Osteoblast (primary cell): ENCODE measurements around the gene ADGRB3. TPM values are rescaled to one million over a fixed set of nuclear protein-coding genes. Genes with fewer than 3 reads are reported as not detected.

Experiments used
- DNase-seq: peaks from one replicate; pipeline ENCODE4 v3.0.0; 2011; ENCODE audit warnings: low spot score, mixed read lengths; ENCODE audit not compliant: insufficient read length; ENCODE audit errors: missing footprints
- H2AFZ ChIP-seq: 2 replicates; pipeline ENCODE4 v1.6.0; 2011; ENCODE audit warnings: mild to moderate bottlenecking, low read length
- H3K27ac ChIP-seq: 2 replicates; pipeline ENCODE4 v1.5.1; 2011; ENCODE audit warnings: mild to moderate bottlenecking, low read depth, low read length, moderate library complexity
- H3K27me3 ChIP-seq: 2 replicates; pipeline ENCODE4 v1.6.0; 2012; ENCODE audit warnings: mild to moderate bottlenecking, control low read depth, inconsistent platforms, low read length, moderate library complexity; ENCODE audit not compliant: insufficient read depth
- H3K36me3 ChIP-seq: 2 replicates; pipeline ENCODE4 v1.5.1; 2011; ENCODE audit warnings: mild to moderate bottlenecking, low read length, control low read depth, moderate library complexity; ENCODE audit not compliant: insufficient read depth
- H3K4me1 ChIP-seq: 2 replicates; pipeline ENCODE4 v1.5.1; 2011; ENCODE audit warnings: mild to moderate bottlenecking, low read length, control low read depth, moderate library complexity; ENCODE audit not compliant: insufficient read depth
- H3K4me2 ChIP-seq: 2 replicates; pipeline ENCODE4 v1.6.0; 2011; ENCODE audit warnings: mild to moderate bottlenecking, low read length; ENCODE audit not compliant: insufficient read depth
- H3K4me3 ChIP-seq: fragments of 200-600 bp; sonication (generic); 3 replicates; pipeline ENCODE4 v1.5.1; 2012; ENCODE audit warnings: mild to moderate bottlenecking, low read length, inconsistent platforms; ENCODE audit not compliant: insufficient read depth
- H3K79me2 ChIP-seq: 2 replicates; pipeline ENCODE4 v1.6.0; 2012; ENCODE audit warnings: mild to moderate bottlenecking, low read length, control low read depth, inconsistent platforms; ENCODE audit not compliant: insufficient read depth
- H3K9me3 ChIP-seq: 2 replicates; pipeline ENCODE4 v1.5.1; 2011; ENCODE audit warnings: low read depth, low read length, control low read depth
- H4K20me1 ChIP-seq: 2 replicates; pipeline ENCODE4 v1.6.0; 2012; ENCODE audit warnings: mild to moderate bottlenecking, low read length, control low read depth; ENCODE audit not compliant: insufficient read depth
- CTCF ChIP-seq: IDR thresholded peaks from 2 replicates; pipeline ENCODE4 v1.5.1; 2011; ENCODE audit warnings: mild to moderate bottlenecking, low read depth, low read length, moderate library complexity; ENCODE audit errors: extremely low read depth
- total RNA-seq: library from RNA; depleted of rRNA; stranded (reverse); fragments of >200 nt; gene quantifications from 2 replicates; pipeline ENCODE4 v1.2.3, GENCODE V29; 2012

ADGRB3 gene
- total RNA-seq, 1 donor = not detected

- Histone ChIP-seq H3K79me2 (no peaks in the 10 kb centered on the region), H3K4me3 (no peak overlapping the region), H3K27me3 (no peaks in the 10 kb centered on the region), H3K27ac (no peak overlapping the region), H3K4me2 (no peak overlapping the region), H3K4me1 (no peaks in the 10 kb centered on the region), H4K20me1 (no peaks in the 10 kb centered on the region), H3K9me3 (no peaks in the 10 kb centered on the region), H2AFZ (no peak overlapping the region), H3K36me3 (no peaks in the 10 kb centered on the region)
- no peak for DNase-seq
- no peak for TF ChIP-seq CTCF
Measured at GRCh38 chr6:69217343-69217742, 582.3 kb downstream of the ADGRB3 start.

GRCh38 chr6:69220375-69220774 lies 585.3 kb downstream of the ADGRB3 start:
- Histone ChIP-seq H3K27ac (no peak overlapping the region), H3K9me3 (no peaks in the 10 kb centered on the region), H2AFZ (no peak overlapping the region), H3K4me1 (no peaks in the 10 kb centered on the region), H3K36me3 (no peaks in the 10 kb centered on the region), H3K27me3 (no peaks in the 10 kb centered on the region), H3K4me2 (no peak overlapping the region), H4K20me1 (no peaks in the 10 kb centered on the region), H3K79me2 (no peaks in the 10 kb centered on the region), H3K4me3 (no peak overlapping the region)
- TF ChIP-seq CTCF = no peak
- no peak for DNase-seq

- H3K27me3 ChIP-seq = no peaks in the 10 kb centered on the region
- H3K4me2 ChIP-seq = no peak overlapping the region
- DNase-seq = no peak
- H3K9me3 ChIP-seq = no peaks in the 10 kb centered on the region
- H3K4me1 ChIP-seq = no peaks in the 10 kb centered on the region
- H3K4me3 ChIP-seq = no peak overlapping the region
- H3K79me2 ChIP-seq = no peaks in the 10 kb centered on the region
- no peak overlapping the region for H2AFZ ChIP-seq
- no peak overlapping the region for H3K27ac ChIP-seq
- H4K20me1 ChIP-seq = no peaks in the 10 kb centered on the region
- H3K36me3 ChIP-seq = no peaks in the 10 kb centered on the region
- no peak for TF ChIP-seq CTCF
Measured at GRCh38 chr6:69232008-69232407, 596.9 kb downstream of the ADGRB3 start.

- no peak overlapping the region for H3K4me3 ChIP-seq
- no peak overlapping the region for H2AFZ ChIP-seq
- TF ChIP-seq CTCF = no peak
- H3K9me3 ChIP-seq = no peaks in the 10 kb centered on the region
- H3K36me3 ChIP-seq = no peaks in the 10 kb centered on the region
- H3K4me1 ChIP-seq = no peaks in the 10 kb centered on the region
- no peak overlapping the region for H3K4me2 ChIP-seq
- H3K79me2 ChIP-seq = no peaks in the 10 kb centered on the region
- no peak overlapping the region for H3K27ac ChIP-seq
- no peaks in the 10 kb centered on the region for H3K27me3 ChIP-seq
- no peaks in the 10 kb centered on the region for H4K20me1 ChIP-seq
- no peak for DNase-seq
Measured at GRCh38 chr6:69232496-69232895, 597.4 kb downstream of the ADGRB3 start.
